NT2/D1 (cell line): ENCODE measurements around the gene LGALS1.

Experiments used
- DNase-seq: peaks from one replicate; pipeline ENCODE4 v3.0.0-alpha.2; 2011; ENCODE audit warnings: low read depth, low spot score
- H3K27me3 ChIP-seq: 2 replicates; pipeline ENCODE4 v1.6.0; 2011; ENCODE audit warnings: mild to moderate bottlenecking; ENCODE audit not compliant: insufficient read length, insufficient read depth
- H3K36me3 ChIP-seq: 2 replicates; pipeline ENCODE4 v1.6.1; 2011; ENCODE audit warnings: mild to moderate bottlenecking, low read length, mixed read lengths; ENCODE audit not compliant: insufficient read depth, insufficient read length
- H3K4me1 ChIP-seq: 2 replicates; pipeline ENCODE4 v1.5.1; 2011; ENCODE audit not compliant: insufficient read depth, insufficient read length
- H3K4me3 ChIP-seq: 2 replicates; pipeline ENCODE4 v1.5.1; 2011; ENCODE audit warnings: low read depth; ENCODE audit not compliant: insufficient read length
- H3K9ac ChIP-seq: 2 replicates; pipeline ENCODE4 v1.6.0; 2011; ENCODE audit warnings: low read depth; ENCODE audit not compliant: insufficient read length
- H3K9me3 ChIP-seq: 2 replicates; pipeline ENCODE4 v1.5.1; 2011; ENCODE audit warnings: mild to moderate bottlenecking, low read length; ENCODE audit not compliant: insufficient read depth
- SUZ12 ChIP-seq: IDR thresholded peaks from 2 replicates; pipeline ENCODE4 v1.6.1; 2011; ENCODE audit not compliant: insufficient read length, insufficient read depth; ENCODE audit errors: extremely low read depth
- YY1 ChIP-seq: IDR thresholded peaks from 2 replicates; pipeline ENCODE4 v1.6.1; 2011; ENCODE audit not compliant: insufficient read length, insufficient read depth
- ZNF274 ChIP-seq: IDR thresholded peaks from 2 replicates; pipeline ENCODE4 v1.6.1; 2011; ENCODE audit warnings: mild to moderate bottlenecking, low read depth, low read length

LGALS1 gene

GRCh38 chr22:37634417-37634924 is 41.0 kb upstream of the LGALS1 start:
- no peak for DNase-seq
- H3K4me3 ChIP-seq = no peak overlapping the region
- H3K9me3 ChIP-seq = no peaks in the 10 kb centered on the region
- H3K27me3 ChIP-seq = no peaks in the 10 kb centered on the region
- peak overlapping the region; percentile 74 for H3K9ac ChIP-seq
- peaks cover 36% of the 10 kb centered on the region for H3K4me1 ChIP-seq
- H3K36me3 ChIP-seq = peaks cover 36% of the 10 kb centered on the region
- TF ChIP-seq ZNF274 (no peak), SUZ12 (no peak), YY1 (no peak)

- H3K4me3 ChIP-seq = no peak overlapping the region
- DNase-seq = no peak
- no peak for TF ChIP-seq YY1
- no peak for TF ChIP-seq SUZ12
- TF ChIP-seq ZNF274 = no peak
- no peaks in the 10 kb centered on the region for H3K9me3 ChIP-seq
- peaks cover 36% of the 10 kb centered on the region for H3K4me1 ChIP-seq
- H3K27me3 ChIP-seq = no peaks in the 10 kb centered on the region
- no peak overlapping the region for H3K9ac ChIP-seq
- peaks cover 29% of the 10 kb centered on the region for H3K36me3 ChIP-seq
Observed at GRCh38 chr22:37635157-37635556, 40.3 kb upstream of the LGALS1 start.

- Histone ChIP-seq H3K27me3 (no peaks in the 10 kb centered on the region), H3K9me3 (no peaks in the 10 kb centered on the region), H3K4me1 (peaks cover 36% of the 10 kb centered on the region), H3K9ac (peak overlapping the region; percentile 21), H3K4me3 (no peak overlapping the region), H3K36me3 (peaks cover 28% of the 10 kb centered on the region)
- DNase-seq = no peak
- TF ChIP-seq YY1 = no peak
- TF ChIP-seq SUZ12 = no peak
- no peak for TF ChIP-seq ZNF274
Observed at GRCh38 chr22:37636186-37636948, 39.1 kb upstream of the LGALS1 start.

- H3K9ac ChIP-seq = peak overlapping the region; percentile 21
- H3K4me1 ChIP-seq = peaks cover 36% of the 10 kb centered on the region
- TF ChIP-seq ZNF274 (no peak), YY1 (no peak), SUZ12 (no peak)
- H3K27me3 ChIP-seq = no peaks in the 10 kb centered on the region
- no peaks in the 10 kb centered on the region for H3K9me3 ChIP-seq
- H3K36me3 ChIP-seq = peaks cover 28% of the 10 kb centered on the region
- H3K4me3 ChIP-seq = no peak overlapping the region
- DNase-seq = no peak
Observed at GRCh38 chr22:37636949-37637273, 38.5 kb upstream of the LGALS1 start.

GRCh38 chr22:37638391-37639069 is 36.9 kb upstream of the LGALS1 start:
- H3K9me3 ChIP-seq = no peaks in the 10 kb centered on the region
- H3K9ac ChIP-seq = peak overlapping the region; percentile 61
- H3K4me1 ChIP-seq = peaks cover 29% of the 10 kb centered on the region
- H3K4me3 ChIP-seq = no peak overlapping the region
- DNase-seq = no peak
- H3K27me3 ChIP-seq = no peaks in the 10 kb centered on the region
- no peak for TF ChIP-seq ZNF274
- TF ChIP-seq YY1 = no peak
- no peak for TF ChIP-seq SUZ12
- peaks cover 31% of the 10 kb centered on the region for H3K36me3 ChIP-seq

- peak within 1 kb of the TSS; percentile 75 for H3K4me3 ChIP-seq
- DNase-seq = peak; percentile 43
Observed at GRCh38 chr22:37639070-37639760, 36.2 kb upstream of the LGALS1 start, which contains the start of gene SH3BP1. TSS of gene SH3BP1 (plus strand) at chr22:37639669. CDS start at chr22:37639788, 119 bp downstream.

More at GRCh38 chr22:37639070-37639760, 36.2 kb upstream of the LGALS1 start, which contains the start of gene SH3BP1:
- H3K4me1 ChIP-seq = peaks cover 28% of the 10 kb centered on the region
- TF ChIP-seq SUZ12 (no peak), ZNF274 (no peak)
- peaks cover 34% of the 10 kb centered on the region for H3K36me3 ChIP-seq
- H3K27me3 ChIP-seq = no peaks in the 10 kb centered on the region
- peak within 1 kb of the TSS; percentile 85 for H3K9ac ChIP-seq
- H3K9me3 ChIP-seq = no peaks in the 10 kb centered on the region
